Skeletal muscle satellite cell (primary cell): ENCODE measurements around the gene CBLIF.
"Not testable (repeated sequence)": the region's sequence is repeated elsewhere in the genome, so short reads cannot be mapped to it uniquely, and the experiment has no call there.

Experiments used
- H3K27me3 ChIP-seq: 2 replicates; pipeline ENCODE4 v1.7.0; 2013; ENCODE audit warnings: low read length; ENCODE audit not compliant: control insufficient read depth, insufficient read depth
- H3K36me3 ChIP-seq: 2 replicates; pipeline ENCODE4 v1.7.0; 2013; ENCODE audit warnings: mild to moderate bottlenecking, control low read depth, low read length; ENCODE audit not compliant: insufficient read depth
- H3K4me1 ChIP-seq: 2 replicates; pipeline ENCODE4 v1.7.0; 2013; ENCODE audit warnings: low read length; ENCODE audit not compliant: control insufficient read depth, insufficient read depth
- H3K4me2 ChIP-seq: 2 replicates; pipeline ENCODE4 v1.7.0; 2013; ENCODE audit warnings: mild to moderate bottlenecking, low read length
- H3K4me3 ChIP-seq: 2 replicates; pipeline ENCODE4 v1.7.0; 2013; ENCODE audit warnings: low read length
- H3K9ac ChIP-seq: 2 replicates; pipeline ENCODE4 v1.7.0; 2013; ENCODE audit warnings: mild to moderate bottlenecking, low read depth, low read length, moderate library complexity
- H3K9me3 ChIP-seq: replicated peaks from 2 replicates; pipeline ENCODE4 v1.7.0; 2013; ENCODE audit warnings: mild to moderate bottlenecking, control low read depth, low read length

CBLIF gene

DNA sequence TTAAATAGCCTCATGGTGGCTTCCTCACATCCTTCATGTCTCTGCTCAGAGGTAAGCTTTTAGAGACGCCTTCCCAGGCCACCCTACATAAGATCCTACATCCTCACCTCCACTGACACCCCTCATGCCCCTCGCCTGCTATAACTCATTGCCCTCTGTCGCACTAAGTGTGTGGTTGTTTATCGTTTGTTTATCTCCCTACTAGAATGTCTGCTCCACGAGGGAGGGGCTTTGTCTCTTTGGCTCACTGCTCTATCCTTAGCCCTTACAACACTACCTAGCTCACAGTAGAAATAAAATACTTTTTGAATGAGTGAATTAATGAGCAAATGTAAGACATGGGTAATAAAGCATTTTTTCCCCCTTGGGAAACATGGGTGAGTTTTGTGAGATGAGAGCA lies 1.3 kb upstream of the CBLIF start:
- Histone ChIP-seq H3K9ac (no peak overlapping the region), H3K4me3 (no peak overlapping the region), H3K4me2 (no peak overlapping the region), H3K27me3 (no peaks in the 10 kb centered on the region), H3K36me3 (no peaks in the 10 kb centered on the region), H3K4me1 (no peaks in the 10 kb centered on the region), H3K9me3 (no peaks in the 10 kb centered on the region)

DNA sequence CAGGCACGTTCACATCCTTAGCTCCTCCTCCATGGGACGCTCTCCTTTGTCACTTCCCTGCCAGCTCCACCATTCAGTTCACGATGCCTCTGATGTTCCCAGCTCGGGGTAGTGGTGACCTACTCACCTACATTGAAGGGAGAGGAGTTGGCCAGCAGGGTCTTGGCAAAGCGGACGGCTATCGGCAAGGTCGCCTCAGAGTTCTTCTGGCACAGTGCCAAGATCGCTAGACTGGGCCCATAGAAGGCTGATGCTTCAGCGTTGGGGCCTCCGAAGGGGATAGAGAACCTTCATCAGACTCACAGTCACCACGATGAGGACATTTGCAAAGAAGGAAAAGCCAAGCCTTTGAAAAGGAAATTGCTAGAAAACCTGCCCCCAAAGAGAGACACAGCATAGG lies 3.0 kb downstream of the CBLIF start:
- no peaks in the 10 kb centered on the region for H3K4me1 ChIP-seq
- no peaks in the 10 kb centered on the region for H3K9me3 ChIP-seq
- no peaks in the 10 kb centered on the region for H3K36me3 ChIP-seq
- no peak overlapping the region for H3K9ac ChIP-seq
- no peaks in the 10 kb centered on the region for H3K27me3 ChIP-seq
- no peak overlapping the region for H3K4me3 ChIP-seq
- no peak overlapping the region for H3K4me2 ChIP-seq

- no peak overlapping the region for H3K4me2 ChIP-seq
- H3K4me3 ChIP-seq: no peak overlapping the region
- no peaks in the 10 kb centered on the region for H3K36me3 ChIP-seq
- no peaks in the 10 kb centered on the region for H3K4me1 ChIP-seq
- H3K9ac ChIP-seq: no peak overlapping the region
- H3K27me3 ChIP-seq: no peaks in the 10 kb centered on the region
- no peaks in the 10 kb centered on the region for H3K9me3 ChIP-seq
Observed at GRCh38 chr11:59841514-59841913, 3.8 kb downstream of the CBLIF start.

GRCh38 chr11:59839615-59840014 lies 5.7 kb downstream of the CBLIF start:
- H3K4me1 ChIP-seq: no peaks in the 10 kb centered on the region
- no peaks in the 10 kb centered on the region for H3K9me3 ChIP-seq
- no peaks in the 10 kb centered on the region for H3K27me3 ChIP-seq
- no peak overlapping the region for H3K4me3 ChIP-seq
- H3K4me2 ChIP-seq: no peak overlapping the region
- no peak overlapping the region for H3K9ac ChIP-seq
- H3K36me3 ChIP-seq: no peaks in the 10 kb centered on the region

GRCh38 chr11:59833602-59834001 lies 11.7 kb downstream of the CBLIF start:
- Histone ChIP-seq H3K27me3 (no peaks in the 10 kb centered on the region), H3K4me2 (no peak overlapping the region), H3K36me3 (no peaks in the 10 kb centered on the region), H3K4me3 (no peak overlapping the region), H3K4me1 (no peaks in the 10 kb centered on the region), H3K9me3 (no peaks in the 10 kb centered on the region), H3K9ac (no peak overlapping the region)

- H3K27me3 ChIP-seq: no peaks in the 10 kb centered on the region
- H3K4me3 ChIP-seq: no peak overlapping the region
- H3K9ac ChIP-seq: no peak overlapping the region
- no peaks in the 10 kb centered on the region for H3K9me3 ChIP-seq
- no peak overlapping the region for H3K4me2 ChIP-seq
- H3K36me3 ChIP-seq: no peaks in the 10 kb centered on the region
- H3K4me1 ChIP-seq: no peaks in the 10 kb centered on the region
Observed at GRCh38 chr11:59829358-59829757, 15.9 kb downstream of the CBLIF start.

- H3K4me1 ChIP-seq: no peaks in the 10 kb centered on the region
- H3K4me2 ChIP-seq: peak overlapping the region; percentile 34
- H3K27me3 ChIP-seq: peaks cover 4% of the 10 kb centered on the region
- H3K4me3 ChIP-seq: no peak overlapping the region
- H3K36me3 ChIP-seq: no peaks in the 10 kb centered on the region
- H3K9me3 ChIP-seq: no peaks in the 10 kb centered on the region
- no peak overlapping the region for H3K9ac ChIP-seq
Observed at GRCh38 chr11:59822989-59823566, 22.2 kb downstream of the CBLIF start.

GRCh38 chr11:59818572-59818971 lies 26.7 kb downstream of the CBLIF start:
- no peak overlapping the region for H3K4me2 ChIP-seq
- no peak overlapping the region for H3K9ac ChIP-seq
- H3K27me3 ChIP-seq: peaks cover 14% of the 10 kb centered on the region
- H3K9me3 ChIP-seq: no peaks in the 10 kb centered on the region
- H3K36me3 ChIP-seq: no peaks in the 10 kb centered on the region
- no peak overlapping the region for H3K4me3 ChIP-seq
- H3K4me1 ChIP-seq: no peaks in the 10 kb centered on the region

GRCh38 chr11:59816434-59816833 lies 28.9 kb downstream of the CBLIF start:
- H3K27me3 ChIP-seq: peaks cover 14% of the 10 kb centered on the region
- not testable (repeated sequence) for H3K9me3 ChIP-seq, H3K36me3 ChIP-seq, H3K4me3 ChIP-seq, H3K9ac ChIP-seq, H3K4me2 ChIP-seq, H3K4me1 ChIP-seq

DNA sequence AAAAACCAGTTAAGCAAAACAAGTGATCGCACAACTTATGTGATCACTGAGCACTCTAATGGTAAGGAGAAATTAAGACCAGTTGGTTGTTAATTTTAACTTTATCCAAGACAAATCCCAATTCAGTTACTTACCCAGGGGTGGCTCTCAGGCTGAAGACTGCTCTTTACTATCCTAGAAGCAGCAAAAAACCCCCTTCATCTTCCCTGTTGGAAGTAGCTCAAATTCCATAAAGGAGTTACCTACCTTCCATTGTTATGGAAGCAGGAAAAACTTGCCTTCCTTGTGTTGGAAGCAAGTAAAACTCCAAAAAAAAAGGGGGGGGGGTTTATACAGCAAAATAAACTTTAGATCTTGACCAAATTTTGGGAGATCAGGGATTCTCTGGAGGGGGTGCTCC lies 29.5 kb downstream of the CBLIF start:
- no peak overlapping the region for H3K9ac ChIP-seq
- no peaks in the 10 kb centered on the region for H3K9me3 ChIP-seq
- peaks cover 14% of the 10 kb centered on the region for H3K27me3 ChIP-seq
- no peak overlapping the region for H3K4me3 ChIP-seq
- no peaks in the 10 kb centered on the region for H3K4me1 ChIP-seq
- no peaks in the 10 kb centered on the region for H3K36me3 ChIP-seq
- H3K4me2 ChIP-seq: no peak overlapping the region

GRCh38 chr11:59814021-59814420 lies 31.3 kb downstream of the CBLIF start:
- H3K4me3 ChIP-seq: no peak overlapping the region
- H3K4me1 ChIP-seq: peaks cover 5% of the 10 kb centered on the region
- peaks cover 11% of the 10 kb centered on the region for H3K27me3 ChIP-seq
- no peaks in the 10 kb centered on the region for H3K36me3 ChIP-seq
- H3K9ac ChIP-seq: no peak overlapping the region
- no peak overlapping the region for H3K4me2 ChIP-seq
- no peaks in the 10 kb centered on the region for H3K9me3 ChIP-seq

DNA sequence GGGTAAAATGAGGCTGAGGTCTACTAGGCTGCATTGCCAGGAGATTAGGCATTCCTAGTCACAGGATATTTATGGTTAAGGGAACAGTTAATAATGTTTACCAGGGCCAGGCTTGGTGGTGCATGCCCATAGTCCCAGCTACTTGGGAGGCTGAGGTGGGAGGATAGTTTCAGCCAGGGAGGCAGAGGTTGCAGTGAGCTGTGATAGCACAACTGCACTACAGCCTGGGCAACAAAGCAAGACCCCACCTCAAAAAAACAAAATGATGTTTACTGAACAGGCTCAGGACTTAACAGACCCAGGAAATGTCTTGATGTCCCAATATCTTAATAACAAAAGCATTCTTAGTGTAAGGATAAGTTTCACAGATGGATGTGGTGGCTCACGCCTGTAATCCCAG lies 31.9 kb downstream of the CBLIF start:
- Histone ChIP-seq H3K4me1 (peaks cover 5% of the 10 kb centered on the region), H3K36me3 (peaks cover 2% of the 10 kb centered on the region), H3K4me2 (no peak overlapping the region), H3K4me3 (no peak overlapping the region), H3K9ac (no peak overlapping the region), H3K27me3 (peaks cover 11% of the 10 kb centered on the region), H3K9me3 (no peaks in the 10 kb centered on the region)
